GM06990 (cell line): ENCODE data around the gene TARBP2.

Source experiments
- DNase-seq: peaks from one replicate; pipeline ENCODE4 v3.0.0-alpha.2; 2011; ENCODE audit not compliant: insufficient read length; ENCODE audit errors: extremely low read depth
- H3K27me3 ChIP-seq: replicated peaks from 2 replicates; pipeline ENCODE4 v1.6.0; 2011; ENCODE audit warnings: low read length; ENCODE audit not compliant: control insufficient read depth, insufficient read depth
- H3K36me3 ChIP-seq: 2 replicates; pipeline ENCODE4 v1.5.1; 2011; ENCODE audit warnings: low read length; ENCODE audit not compliant: control insufficient read depth, insufficient read depth
- H3K4me3 ChIP-seq: replicated peaks from 2 replicates; pipeline ENCODE4 v1.5.1; 2011; ENCODE audit warnings: low read depth, mild to moderate bottlenecking, control low read depth, low read length
- TF ChIP-seq, protein P1 (sequence below): IDR thresholded peaks from 2 replicates; pipeline ENCODE4 v1.5.1; 2011; ENCODE audit warnings: low read length, control low read depth, mild to moderate bottlenecking, inconsistent platforms; ENCODE audit not compliant: insufficient read depth, poor library complexity, severe bottlenecking

Gene TARBP2

DNA sequence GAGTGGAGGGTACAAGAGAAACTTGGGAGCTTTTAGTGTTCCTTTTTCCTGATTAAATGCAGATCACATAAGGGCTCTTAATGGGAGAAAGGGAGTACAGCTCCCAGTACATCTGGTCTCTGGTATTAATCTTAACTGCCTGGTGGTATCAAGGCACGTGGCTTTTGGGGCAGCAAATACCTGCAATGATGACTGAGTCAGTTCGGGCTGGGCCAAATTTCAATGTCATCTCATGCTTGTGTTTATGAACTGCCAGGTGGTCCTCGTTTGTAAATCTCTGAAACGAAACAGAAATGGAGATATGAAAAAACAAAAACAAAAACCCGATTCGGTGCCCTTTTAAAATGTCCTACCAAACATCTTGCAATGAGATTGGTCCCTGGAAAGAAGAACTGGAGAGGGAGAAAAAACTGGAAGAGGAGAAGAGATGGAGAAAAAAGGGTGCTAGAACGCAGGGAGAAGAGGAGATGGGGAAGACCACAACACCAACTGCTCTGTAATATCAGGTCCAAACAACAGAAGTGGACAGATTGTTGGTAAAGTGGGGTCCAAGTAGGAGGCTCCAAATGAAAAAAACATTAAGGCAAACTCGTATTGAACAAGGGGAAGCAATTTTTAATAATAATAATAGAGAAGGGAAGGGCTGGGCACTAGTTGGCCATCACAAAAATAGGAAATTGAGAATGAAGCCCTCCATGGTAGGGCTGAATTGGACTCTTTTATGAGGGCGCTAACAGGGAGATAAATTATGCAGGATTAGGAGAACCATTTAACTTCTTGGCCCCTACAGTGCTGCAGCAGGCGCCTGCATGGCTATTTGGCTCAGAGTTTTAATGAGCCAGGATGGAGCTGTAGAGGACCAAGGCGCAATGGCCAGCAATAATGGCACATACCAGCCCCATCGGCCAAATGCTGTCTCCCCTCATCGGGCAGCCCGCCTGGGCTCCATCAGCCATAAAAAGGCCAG is 51.6 kb downstream of the TARBP2 start:
- no peaks in the 10 kb centered on the region for H3K27me3 ChIP-seq

More for the DNA sequence above, 51.6 kb downstream of the TARBP2 start:
- no peak for DNase-seq
- TF ChIP-seq, protein P1, sequence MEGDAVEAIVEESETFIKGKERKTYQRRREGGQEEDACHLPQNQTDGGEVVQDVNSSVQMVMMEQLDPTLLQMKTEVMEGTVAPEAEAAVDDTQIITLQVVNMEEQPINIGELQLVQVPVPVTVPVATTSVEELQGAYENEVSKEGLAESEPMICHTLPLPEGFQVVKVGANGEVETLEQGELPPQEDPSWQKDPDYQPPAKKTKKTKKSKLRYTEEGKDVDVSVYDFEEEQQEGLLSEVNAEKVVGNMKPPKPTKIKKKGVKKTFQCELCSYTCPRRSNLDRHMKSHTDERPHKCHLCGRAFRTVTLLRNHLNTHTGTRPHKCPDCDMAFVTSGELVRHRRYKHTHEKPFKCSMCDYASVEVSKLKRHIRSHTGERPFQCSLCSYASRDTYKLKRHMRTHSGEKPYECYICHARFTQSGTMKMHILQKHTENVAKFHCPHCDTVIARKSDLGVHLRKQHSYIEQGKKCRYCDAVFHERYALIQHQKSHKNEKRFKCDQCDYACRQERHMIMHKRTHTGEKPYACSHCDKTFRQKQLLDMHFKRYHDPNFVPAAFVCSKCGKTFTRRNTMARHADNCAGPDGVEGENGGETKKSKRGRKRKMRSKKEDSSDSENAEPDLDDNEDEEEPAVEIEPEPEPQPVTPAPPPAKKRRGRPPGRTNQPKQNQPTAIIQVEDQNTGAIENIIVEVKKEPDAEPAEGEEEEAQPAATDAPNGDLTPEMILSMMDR: no peak
- Histone ChIP-seq H3K4me3 (no peak overlapping the region), H3K36me3 (peaks cover 3% of the 10 kb centered on the region)
